Erythroblast (primary cell): ENCODE results near the gene AACS.

ENCODE experiments used
- DNase-seq, 2 experiments: peaks; one replicate each; lab custom pipeline; 2025; lab: John Stamatoyannopoulos, UW
- GATA1 ChIP-seq: IDR thresholded peaks from 2 replicates; pipeline ENCODE4 v1.6.1; 2011; ENCODE audit warnings: low read depth, mild to moderate bottlenecking, control low read depth, low read length, moderate library complexity
- POLR2A ChIP-seq: IDR thresholded peaks from 2 replicates; pipeline ENCODE4 v1.6.1; 2011; ENCODE audit warnings: mild to moderate bottlenecking, low read length

AACS gene

GRCh38 chr12:125191361-125192087 is 126.3 kb downstream of the AACS start:
- TF ChIP-seq POLR2A = no peak
- no peak for TF ChIP-seq GATA1
- no peak for DNase-seq

- no peak for TF ChIP-seq GATA1
- no peak for DNase-seq
Observed at GRCh38 chr12:125192690-125193221, 127.5 kb downstream of the AACS start.
